ENCODE measurements around the gene GNGT1. TPM values are rescaled to one million over a fixed set of nuclear protein-coding genes. Genes with fewer than 3 reads are reported as not detected.

Gene GNGT1
- total and polyA plus RNA-seq, 2 of the 8 experiments (the other 6 are each of a cell fraction or from before 2014, with no cell fraction given): 0.26 TPM; not detected in 1

DNA sequence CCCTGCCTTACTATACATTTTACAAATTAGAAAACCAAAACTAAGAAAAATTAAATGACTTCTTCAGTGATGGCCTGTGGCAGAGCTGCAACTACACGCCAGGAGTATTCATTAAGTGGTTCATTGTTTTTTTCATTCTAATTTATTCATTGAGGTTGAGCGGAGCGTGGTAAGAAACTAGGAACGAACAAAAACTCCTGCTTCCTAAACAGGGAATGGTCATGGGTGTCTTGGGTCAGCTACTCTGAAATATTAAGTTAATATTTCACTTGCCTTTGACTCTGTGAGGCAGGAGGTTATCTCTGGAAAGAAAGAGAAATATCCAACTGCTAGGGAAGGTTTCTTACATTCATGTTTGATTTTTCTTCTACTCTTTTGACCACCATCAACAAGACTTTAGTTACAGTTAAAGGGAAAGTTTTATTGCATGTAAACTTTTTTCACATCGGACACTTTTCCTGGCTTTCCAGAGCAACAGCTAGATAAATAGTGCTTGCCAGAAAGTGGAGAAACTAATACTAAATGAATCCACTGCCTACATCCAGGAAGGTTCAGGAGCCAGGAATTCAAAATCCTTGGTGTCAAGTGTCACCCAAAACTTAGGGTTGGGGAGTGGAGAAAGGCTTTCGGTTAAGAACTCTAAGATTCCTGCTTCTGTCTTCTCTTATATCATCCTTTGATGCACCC, 14.3 kb downstream of the GNGT1 start:
- Histone ChIP-seq H3K18ac (ENCODE audit: extremely low read depth, low read length) (no peak overlapping the region), H3K27me3 (replicated peaks in 1 of 4; ENCODE audit: control insufficient read depth in 3 of 4, extremely low read depth in 1 of 4, insufficient read depth in 3 of 4, low read length in 3 of 4) (no peaks in the 10 kb centered on the region), H3K9ac (replicated peaks in 1 of 4; ENCODE audit: extremely low read depth in 1 of 4, low read depth in 3 of 4, low read length in 3 of 4) (no peak overlapping the region), H3K14ac (ENCODE audit: insufficient read length) (no peak overlapping the region), H3K23me2 (ENCODE audit: low read depth, low read length) (peaks cover 6% of the 10 kb centered on the region; the same call in 1 of the 2 replicates), H4K8ac (ENCODE audit: extremely low read depth, insufficient read depth, low read length) (no peak overlapping the region), H3K79me2 (ENCODE audit: control insufficient read depth in 1 of 2, insufficient read depth in 2 of 2, low read length in 2 of 2) (no peaks in the 10 kb centered on the region), H2BK5ac (ENCODE audit: low read depth, low read length) (no peak overlapping the region), H2BK12ac (ENCODE audit: low read depth, low read length) (no peak overlapping the region), H2AK5ac (ENCODE audit: low read depth, low read length) (no peak overlapping the region), H2BK120ac (replicated peaks; ENCODE audit: low read depth, low read length) (no peak overlapping the region), H3K23ac (ENCODE audit: insufficient read length) (no peak overlapping the region), H3K79me1 (ENCODE audit: low read depth, low read length) (no peaks in the 10 kb centered on the region), H2BK15ac (ENCODE audit: low read length) (no peak overlapping the region), H4K5ac (ENCODE audit: insufficient read length, low read depth, low read length) (no peak overlapping the region), H3K4me1 (replicated peaks in 1 of 4; ENCODE audit: control insufficient read depth in 3 of 4, insufficient read depth in 4 of 4, low read length in 3 of 4) (peaks cover 0 to 7% (median 2%) of the 10 kb centered on the region in 4 experiments; a peak in 2 of 7 replicates), H3K27ac (ENCODE audit: low read depth, low read length) (no peak overlapping the region), H3K4ac (replicated peaks; ENCODE audit: insufficient read length, low read depth, low read length) (no peak overlapping the region), H4K20me1 (replicated peaks in 1 of 2; ENCODE audit: control insufficient read depth in 1 of 2, insufficient read depth in 2 of 2, low read length in 2 of 2) (no peaks in the 10 kb centered on the region), H3K9me3 (ENCODE audit: insufficient read depth in 2 of 2, low read depth in 1 of 2, low read length in 1 of 2) (no peaks in the 10 kb centered on the region), H4K91ac (replicated peaks; ENCODE audit: insufficient read length, low read length) (no peak overlapping the region), H3K36me3 (ENCODE audit: control insufficient read depth in 2 of 4, insufficient read depth in 4 of 4, low read length in 3 of 4) (no peaks in the 10 kb centered on the region), H2BK20ac (ENCODE audit: low read length) (no peak overlapping the region), H3K4me3 (ENCODE audit: extremely low read depth in 1 of 4, insufficient read depth in 2 of 4, low read depth in 3 of 4, low read length in 4 of 4) (no peak overlapping the region), H2AFZ (ENCODE audit: low read length) (no peak overlapping the region), H3K4me2 (ENCODE audit: insufficient read depth in 1 of 2, low read depth in 2 of 2, low read length in 2 of 2) (no peak overlapping the region; a peak in 1 of 4 replicates), H3K56ac (replicated peaks; ENCODE audit: insufficient read length, low read depth, low read length) (no peak overlapping the region)
- 86% methylated on average over 6 of the region's 6 CpGs; no CpG with 5 or more reads in 1 of the 2 experiments for WGBS, 2 experiments (ENCODE audit: extremely low coverage in 1 of 2, insufficient coverage in 1 of 2, insufficient read length in 1 of 2, insufficient replicate concordance in 2 of 2, low coverage in 1 of 2, low lambda C conversion rate in 2 of 2, missing lambda C conversion rate in 1 of 2)
- FAIRE-seq (no peak), DNase-seq (ENCODE audit: low read depth in 1 of 2, low spot score in 2 of 2) (no peak)
- ChIA-PET CTCF (ENCODE audit: partially characterized antibody) (interaction anchor here (0.6 to 3.3 kb wide), 7 partner anchors 18 to 298 kb away, joined by 3 to 21 read pairs (median 5); no protein-coding TSS in a partner anchor), POLR2A (ENCODE audit: partially characterized antibody) (interaction anchor here (1.3 kb wide), 1 partner anchor 30 kb away, joined by 4 read pairs; the partner anchor contains the start of gene TFPI2)
- TF ChIP-seq SUZ12 (IDR thresholded peaks at IDR 0.05; ENCODE audit: low read length) (no peak), RAD21 (IDR thresholded peaks at IDR 0.05 in 1 of 2, conservative IDR thresholded peaks at IDR 0.05 in 1 of 2; ENCODE audit: low read depth in 2 of 2, low read length in 2 of 2) (no peak), ZNF274 (IDR thresholded peaks at IDR 0.05; ENCODE audit: borderline replicate concordance, extremely low read depth, low read length) (no peak), ASH2L (IDR thresholded peaks at IDR 0.05; ENCODE audit: low read length) (no peak), JUND (IDR thresholded peaks at IDR 0.05; ENCODE audit: low read length) (no peak), CEBPB (IDR thresholded peaks at IDR 0.05; ENCODE audit: low read depth, low read length) (no peak), BACH1 (IDR thresholded peaks at IDR 0.05; ENCODE audit: low read length) (no peak), POLR2AphosphoS5 (IDR thresholded peaks at IDR 0.05; ENCODE audit: low read depth, low read length) (no peak), NANOG (IDR thresholded peaks at IDR 0.05; ENCODE audit: insufficient read depth, low read depth, low read length, poor library complexity, severe bottlenecking) (no peak), KDM4A (IDR thresholded peaks at IDR 0.05; ENCODE audit: low read depth, low read length, severe bottlenecking) (no peak), RBBP5 (IDR thresholded peaks at IDR 0.05; ENCODE audit: borderline replicate concordance, low read depth, low read length) (no peak)
- TF ChIP-seq, protein P1, sequence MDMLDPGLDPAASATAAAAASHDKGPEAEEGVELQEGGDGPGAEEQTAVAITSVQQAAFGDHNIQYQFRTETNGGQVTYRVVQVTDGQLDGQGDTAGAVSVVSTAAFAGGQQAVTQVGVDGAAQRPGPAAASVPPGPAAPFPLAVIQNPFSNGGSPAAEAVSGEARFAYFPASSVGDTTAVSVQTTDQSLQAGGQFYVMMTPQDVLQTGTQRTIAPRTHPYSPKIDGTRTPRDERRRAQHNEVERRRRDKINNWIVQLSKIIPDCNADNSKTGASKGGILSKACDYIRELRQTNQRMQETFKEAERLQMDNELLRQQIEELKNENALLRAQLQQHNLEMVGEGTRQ (IDR thresholded peaks at IDR 0.05; ENCODE audit: low read length): no peak
